Measurements from ENCODE around the gene CHN2.
A peak's percentile ranks its signal among the peaks of the same experiment; 100 is the strongest.

The CHN2 gene

GRCh38 chr7:29158795-29159423 lies 35.7 kb upstream of the CHN2 start:
- H3K27me3 ChIP-seq (ENCODE audit: control insufficient read depth in 5 of 5, insufficient read depth in 4 of 5, low read length in 5 of 5), result peaks cover 0 to 4% (median 0%) of the 10 kb centered on the region in 5 donors
- no peak overlapping the region for H3K9ac ChIP-seq (ENCODE audit: low read length in 5 of 5)
- no peaks in the 10 kb centered on the region for H3K36me3 ChIP-seq (ENCODE audit: control insufficient read depth in 5 of 5, insufficient read depth in 5 of 5, low read length in 5 of 5)
- no peak overlapping the region for H3K4me3 ChIP-seq (ENCODE audit: low read depth in 1 of 5, low read length in 5 of 5)
- H3K27ac ChIP-seq (ENCODE audit: low read depth, low read length), result no peak overlapping the region
- H3K9me3 ChIP-seq (ENCODE audit: control insufficient read depth in 5 of 5, low read length in 5 of 5), result peaks cover 0 to 4% (median 0%) of the 10 kb centered on the region in 5 donors
- H3K4me1 ChIP-seq (ENCODE audit: control insufficient read depth in 5 of 5, insufficient read depth in 5 of 5, low read length in 5 of 5), result no peaks in the 10 kb centered on the region

GRCh38 chr7:29160080-29160479 lies 34.5 kb upstream of the CHN2 start:
- H3K4me3 ChIP-seq (ENCODE audit: low read depth in 1 of 5, low read length in 5 of 5), result no peak overlapping the region
- H3K9me3 ChIP-seq (ENCODE audit: control insufficient read depth in 5 of 5, low read length in 5 of 5), result peaks cover 0 to 4% (median 0%) of the 10 kb centered on the region in 5 donors

GRCh38 chr7:29161231-29161630 lies 33.3 kb upstream of the CHN2 start:
- H3K4me3 ChIP-seq (ENCODE audit: low read depth in 1 of 5, low read length in 5 of 5), result no peak overlapping the region
- H3K9me3 ChIP-seq (ENCODE audit: control insufficient read depth in 5 of 5, low read length in 5 of 5), result peaks cover 0 to 12% (median 4%) of the 10 kb centered on the region in 5 donors
- H3K27me3 ChIP-seq (ENCODE audit: control insufficient read depth in 5 of 5, insufficient read depth in 4 of 5, low read length in 5 of 5), result peaks cover 0 to 4% (median 0%) of the 10 kb centered on the region in 5 donors
- H3K4me1 ChIP-seq (ENCODE audit: control insufficient read depth in 5 of 5, insufficient read depth in 5 of 5, low read length in 5 of 5), result no peaks in the 10 kb centered on the region
- H3K9ac ChIP-seq (ENCODE audit: low read length in 5 of 5), result no peak overlapping the region
- no peak overlapping the region for H3K27ac ChIP-seq (ENCODE audit: low read depth, low read length)
- no peaks in the 10 kb centered on the region for H3K36me3 ChIP-seq (ENCODE audit: control insufficient read depth in 5 of 5, insufficient read depth in 5 of 5, low read length in 5 of 5)

More at GRCh38 chr7:29160080-29160479, 34.5 kb upstream of the CHN2 start:
- no peak overlapping the region for H3K9ac ChIP-seq (ENCODE audit: low read length in 5 of 5)
- H3K27ac ChIP-seq (ENCODE audit: low read depth, low read length), result no peak overlapping the region
- peaks cover 0 to 4% (median 0%) of the 10 kb centered on the region in 5 donors for H3K27me3 ChIP-seq (ENCODE audit: control insufficient read depth in 5 of 5, insufficient read depth in 4 of 5, low read length in 5 of 5)
- H3K36me3 ChIP-seq (ENCODE audit: control insufficient read depth in 5 of 5, insufficient read depth in 5 of 5, low read length in 5 of 5), result no peaks in the 10 kb centered on the region
- no peaks in the 10 kb centered on the region for H3K4me1 ChIP-seq (ENCODE audit: control insufficient read depth in 5 of 5, insufficient read depth in 5 of 5, low read length in 5 of 5)

- Histone ChIP-seq H3K36me3 (ENCODE audit: control insufficient read depth in 5 of 5, insufficient read depth in 5 of 5, low read length in 5 of 5) (no peaks in the 10 kb centered on the region), H3K27ac (ENCODE audit: low read depth, low read length) (no peak overlapping the region), H3K4me1 (ENCODE audit: control insufficient read depth in 5 of 5, insufficient read depth in 5 of 5, low read length in 5 of 5) (no peaks in the 10 kb centered on the region), H3K9me3 (ENCODE audit: control insufficient read depth in 5 of 5, low read length in 5 of 5) (peaks cover 0 to 12% (median 4%) of the 10 kb centered on the region in 5 donors), H3K4me3 (ENCODE audit: low read depth in 1 of 5, low read length in 5 of 5) (no peak overlapping the region), H3K27me3 (ENCODE audit: control insufficient read depth in 5 of 5, insufficient read depth in 4 of 5, low read length in 5 of 5) (peaks cover 0 to 4% (median 0%) of the 10 kb centered on the region in 5 donors), H3K9ac (ENCODE audit: low read length in 5 of 5) (no peak overlapping the region)
Observed at GRCh38 chr7:29162577-29162976, 32.0 kb upstream of the CHN2 start.

- Histone ChIP-seq H3K27ac (ENCODE audit: low read depth, low read length) (no peak overlapping the region), H3K27me3 (ENCODE audit: control insufficient read depth in 5 of 5, insufficient read depth in 4 of 5, low read length in 5 of 5) (peaks cover 0 to 4% (median 0%) of the 10 kb centered on the region in 5 donors), H3K9ac (ENCODE audit: low read length in 5 of 5) (no peak overlapping the region), H3K4me3 (ENCODE audit: low read depth in 1 of 5, low read length in 5 of 5) (no peak overlapping the region), H3K9me3 (ENCODE audit: control insufficient read depth in 5 of 5, low read length in 5 of 5) (peaks cover 0 to 12% (median 4%) of the 10 kb centered on the region in 5 donors), H3K4me1 (ENCODE audit: control insufficient read depth in 5 of 5, insufficient read depth in 5 of 5, low read length in 5 of 5) (no peaks in the 10 kb centered on the region), H3K36me3 (ENCODE audit: control insufficient read depth in 5 of 5, insufficient read depth in 5 of 5, low read length in 5 of 5) (no peaks in the 10 kb centered on the region)
Observed at GRCh38 chr7:29163854-29164253, 30.7 kb upstream of the CHN2 start.

- Histone ChIP-seq H3K9ac (ENCODE audit: low read length in 5 of 5) (no peak overlapping the region), H3K27me3 (ENCODE audit: control insufficient read depth in 5 of 5, insufficient read depth in 4 of 5, low read length in 5 of 5) (peaks cover 0 to 3% (median 2%) of the 10 kb centered on the region in 5 donors), H3K9me3 (ENCODE audit: control insufficient read depth in 5 of 5, low read length in 5 of 5) (peaks cover 0 to 8% (median 3%) of the 10 kb centered on the region in 5 donors), H3K27ac (ENCODE audit: low read depth, low read length) (no peak overlapping the region), H3K4me3 (ENCODE audit: low read depth in 1 of 5, low read length in 5 of 5) (no peak overlapping the region), H3K4me1 (ENCODE audit: control insufficient read depth in 5 of 5, insufficient read depth in 5 of 5, low read length in 5 of 5) (no peaks in the 10 kb centered on the region), H3K36me3 (ENCODE audit: control insufficient read depth in 5 of 5, insufficient read depth in 5 of 5, low read length in 5 of 5) (no peaks in the 10 kb centered on the region)
Observed at GRCh38 chr7:29167721-29168120, 26.9 kb upstream of the CHN2 start.

- Histone ChIP-seq H3K36me3 (ENCODE audit: control insufficient read depth in 5 of 5, insufficient read depth in 5 of 5, low read length in 5 of 5) (no peaks in the 10 kb centered on the region), H3K27me3 (ENCODE audit: control insufficient read depth in 5 of 5, insufficient read depth in 4 of 5, low read length in 5 of 5) (peaks cover 0 to 3% (median 2%) of the 10 kb centered on the region in 5 donors), H3K9ac (ENCODE audit: low read length in 5 of 5) (no peak overlapping the region), H3K4me3 (ENCODE audit: low read depth in 1 of 5, low read length in 5 of 5) (no peak overlapping the region), H3K27ac (ENCODE audit: low read depth, low read length) (no peak overlapping the region), H3K4me1 (ENCODE audit: control insufficient read depth in 5 of 5, insufficient read depth in 5 of 5, low read length in 5 of 5) (no peaks in the 10 kb centered on the region), H3K9me3 (ENCODE audit: control insufficient read depth in 5 of 5, low read length in 5 of 5) (peaks cover 0 to 4% (median 2%) of the 10 kb centered on the region in 5 donors)
Observed at GRCh38 chr7:29170781-29171180, 23.8 kb upstream of the CHN2 start.

GRCh38 chr7:29173458-29173857 lies 21.1 kb upstream of the CHN2 start:
- H3K9ac ChIP-seq (ENCODE audit: low read length in 5 of 5), result no peak overlapping the region
- H3K36me3 ChIP-seq (ENCODE audit: control insufficient read depth in 5 of 5, insufficient read depth in 5 of 5, low read length in 5 of 5), result no peaks in the 10 kb centered on the region
- no peaks in the 10 kb centered on the region for H3K9me3 ChIP-seq (ENCODE audit: control insufficient read depth in 5 of 5, low read length in 5 of 5)
- H3K4me1 ChIP-seq (ENCODE audit: control insufficient read depth in 5 of 5, insufficient read depth in 5 of 5, low read length in 5 of 5), result peaks cover 0 to 7% (median 4%) of the 10 kb centered on the region in 5 donors
- no peak overlapping the region for H3K27ac ChIP-seq (ENCODE audit: low read depth, low read length)
- no peak overlapping the region for H3K4me3 ChIP-seq (ENCODE audit: low read depth in 1 of 5, low read length in 5 of 5)
- H3K27me3 ChIP-seq (ENCODE audit: control insufficient read depth in 5 of 5, insufficient read depth in 4 of 5, low read length in 5 of 5), result peaks cover 0 to 3% (median 2%) of the 10 kb centered on the region in 5 donors

GRCh38 chr7:29177963-29178600 lies 16.5 kb upstream of the CHN2 start:
- Histone ChIP-seq H3K9ac (ENCODE audit: low read length in 5 of 5) (no peak overlapping the region), H3K27ac (ENCODE audit: low read depth, low read length) (peak overlapping the region; percentile 3), H3K4me1 (ENCODE audit: control insufficient read depth in 5 of 5, insufficient read depth in 5 of 5, low read length in 5 of 5) (peaks cover 0 to 7% (median 4%) of the 10 kb centered on the region in 5 donors), H3K4me3 (ENCODE audit: low read depth in 1 of 5, low read length in 5 of 5) (no peak overlapping the region), H3K9me3 (ENCODE audit: control insufficient read depth in 5 of 5, low read length in 5 of 5) (no peaks in the 10 kb centered on the region), H3K27me3 (ENCODE audit: control insufficient read depth in 5 of 5, insufficient read depth in 4 of 5, low read length in 5 of 5) (no peaks in the 10 kb centered on the region), H3K36me3 (ENCODE audit: control insufficient read depth in 5 of 5, insufficient read depth in 5 of 5, low read length in 5 of 5) (no peaks in the 10 kb centered on the region)

- H3K9ac ChIP-seq (ENCODE audit: low read length in 5 of 5), result no peak overlapping the region
- H3K27ac ChIP-seq (ENCODE audit: low read depth, low read length), result no peak overlapping the region
- no peaks in the 10 kb centered on the region for H3K36me3 ChIP-seq (ENCODE audit: control insufficient read depth in 5 of 5, insufficient read depth in 5 of 5, low read length in 5 of 5)
Observed at GRCh38 chr7:29179115-29179514, 15.5 kb upstream of the CHN2 start.

More at GRCh38 chr7:29179115-29179514, 15.5 kb upstream of the CHN2 start:
- Histone ChIP-seq H3K27me3 (ENCODE audit: control insufficient read depth in 5 of 5, insufficient read depth in 4 of 5, low read length in 5 of 5) (no peaks in the 10 kb centered on the region), H3K4me3 (ENCODE audit: low read depth in 1 of 5, low read length in 5 of 5) (no peak overlapping the region), H3K4me1 (ENCODE audit: control insufficient read depth in 5 of 5, insufficient read depth in 5 of 5, low read length in 5 of 5) (peaks cover 0 to 7% (median 4%) of the 10 kb centered on the region in 5 donors), H3K9me3 (ENCODE audit: control insufficient read depth in 5 of 5, low read length in 5 of 5) (no peaks in the 10 kb centered on the region)
